ENCODE data around the gene RPRML.
"Not testable (repeated sequence)": the region's sequence is repeated elsewhere in the genome, so short reads cannot be mapped to it uniquely, and the experiment has no call there.

The RPRML gene

DNA sequence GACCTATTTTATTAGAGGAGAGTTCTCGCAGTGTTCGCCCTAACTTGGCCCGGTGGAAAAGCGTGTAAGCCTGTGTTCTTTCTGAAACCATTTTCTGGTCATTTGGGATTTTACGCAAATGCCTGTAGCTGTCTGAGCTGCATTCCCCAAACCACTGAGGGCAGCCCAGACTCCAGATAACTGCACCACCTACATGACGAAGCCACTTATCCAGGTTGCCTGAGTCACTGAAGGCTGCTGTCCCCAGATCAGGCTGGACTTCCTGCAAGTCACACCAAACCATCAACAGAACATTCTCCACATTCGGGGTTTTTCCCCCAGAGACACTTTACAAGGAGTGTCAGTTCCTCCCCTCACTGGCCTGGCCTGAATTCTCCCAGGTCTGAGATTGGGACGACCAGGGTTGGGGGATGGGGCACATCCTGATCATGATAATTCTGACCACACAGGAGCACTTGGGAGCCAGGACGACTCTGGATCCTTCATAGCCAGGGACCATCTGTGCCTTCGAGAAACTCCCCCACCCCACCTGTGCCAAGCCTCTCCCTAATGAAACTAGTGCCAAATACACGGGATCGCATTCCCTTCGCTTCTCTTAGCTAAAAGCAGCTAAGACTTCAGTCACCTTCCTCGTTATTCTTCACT lies 2.3 kb downstream of the RPRML start:
- DNase-seq (ENCODE audit: low read depth in 1 of 2, low spot score in 1 of 2) = no peak

DNA sequence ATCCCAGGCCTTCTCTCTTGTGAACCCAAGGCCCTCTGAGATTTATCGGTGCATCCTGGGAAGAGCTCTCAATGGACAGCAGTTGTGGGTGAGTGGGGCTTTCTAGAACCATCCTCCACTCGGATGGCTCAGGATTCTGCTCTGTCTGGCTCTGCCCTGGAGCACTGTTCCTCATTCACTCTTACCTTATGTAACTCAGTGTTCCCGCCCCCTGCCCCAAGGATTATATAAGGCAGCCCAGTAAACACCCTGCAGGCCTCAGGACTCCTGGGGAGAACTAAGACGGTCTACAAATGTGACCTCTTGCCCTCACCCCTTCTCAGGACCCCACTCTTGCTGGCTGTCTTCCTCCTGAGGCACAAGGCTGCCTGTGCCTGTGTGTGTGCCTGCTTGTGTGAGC lies 3.8 kb downstream of the RPRML start:
- DNase-seq (ENCODE audit: low read depth in 1 of 2, low spot score in 1 of 2) = no peak

DNA sequence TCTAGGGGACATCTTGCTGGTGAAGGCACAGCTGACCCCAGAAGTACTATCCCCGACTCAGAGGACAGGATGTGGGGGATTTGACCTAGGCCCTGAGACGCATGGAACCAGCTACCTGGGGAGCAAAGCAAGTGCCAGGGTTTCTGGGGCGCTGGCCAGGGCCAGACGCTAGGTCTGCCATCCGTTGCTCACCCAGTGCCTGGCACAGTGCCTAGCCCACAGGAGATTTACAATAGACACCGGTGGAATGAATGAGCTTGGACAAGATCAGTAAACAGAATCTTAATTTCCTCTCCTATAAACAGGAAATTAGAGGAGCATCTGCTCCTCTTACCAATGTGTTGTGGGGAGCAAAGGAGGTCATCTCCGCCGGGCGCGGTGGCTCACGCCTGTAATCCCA lies 5.0 kb downstream of the RPRML start:
- no peak for DNase-seq (ENCODE audit: low read depth in 1 of 2, low spot score in 1 of 2)

DNA sequence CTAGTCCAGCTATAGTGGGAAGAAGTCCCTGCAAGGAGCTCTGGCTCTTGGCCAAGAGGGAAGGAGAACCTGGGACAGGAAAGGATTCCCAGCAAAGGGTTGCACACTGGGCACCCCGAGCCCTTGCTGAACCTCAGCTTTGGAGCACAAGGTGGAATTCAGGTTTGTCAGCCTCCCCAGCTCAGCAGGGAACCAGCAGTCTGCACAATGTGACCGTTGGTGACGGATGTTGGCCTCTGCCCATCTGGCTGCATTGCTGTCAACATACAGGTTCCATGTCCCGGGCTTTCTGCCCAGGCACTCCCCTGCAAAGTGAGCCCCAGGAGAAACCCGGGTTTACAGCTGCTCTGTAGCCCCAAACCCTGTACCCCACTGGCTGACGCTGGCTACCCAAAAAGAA lies 6.7 kb downstream of the RPRML start:
- no peak for DNase-seq (ENCODE audit: low read depth in 1 of 2, low spot score in 1 of 2)

DNA sequence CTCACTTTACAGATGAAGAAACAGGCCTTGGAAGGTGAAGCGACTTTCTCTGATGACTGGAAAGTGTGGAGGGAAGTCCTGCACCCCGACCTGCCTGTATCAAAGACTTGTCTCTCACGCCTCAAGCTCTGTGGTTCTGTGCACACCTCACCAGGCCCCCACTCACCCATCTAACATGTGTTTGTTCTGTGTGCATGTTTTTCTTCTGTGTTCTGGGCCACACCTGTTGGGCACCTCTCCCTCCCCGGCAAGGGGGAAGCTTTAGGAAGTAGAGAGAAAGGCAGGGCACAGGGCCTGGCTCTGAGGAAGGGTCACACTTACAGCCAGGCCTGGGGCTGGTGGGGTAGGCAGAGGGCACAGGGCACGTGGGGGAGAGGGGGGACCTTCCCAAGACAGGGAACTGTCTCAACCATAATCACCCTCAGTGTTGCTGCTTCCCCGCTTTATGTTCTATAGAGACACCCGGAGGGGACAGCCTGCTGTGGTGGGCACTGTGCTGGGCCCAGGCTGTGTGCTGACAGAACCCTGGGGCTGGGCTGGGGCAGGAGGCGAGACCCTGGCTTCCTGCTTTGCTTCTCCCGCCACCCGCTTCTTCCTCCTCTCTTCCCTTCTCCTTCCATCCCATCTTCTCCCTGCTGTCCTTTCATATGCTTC lies 7.3 kb downstream of the RPRML start:
- DNase-seq (ENCODE audit: low read depth in 1 of 2, low spot score in 1 of 2) = no peak

DNA sequence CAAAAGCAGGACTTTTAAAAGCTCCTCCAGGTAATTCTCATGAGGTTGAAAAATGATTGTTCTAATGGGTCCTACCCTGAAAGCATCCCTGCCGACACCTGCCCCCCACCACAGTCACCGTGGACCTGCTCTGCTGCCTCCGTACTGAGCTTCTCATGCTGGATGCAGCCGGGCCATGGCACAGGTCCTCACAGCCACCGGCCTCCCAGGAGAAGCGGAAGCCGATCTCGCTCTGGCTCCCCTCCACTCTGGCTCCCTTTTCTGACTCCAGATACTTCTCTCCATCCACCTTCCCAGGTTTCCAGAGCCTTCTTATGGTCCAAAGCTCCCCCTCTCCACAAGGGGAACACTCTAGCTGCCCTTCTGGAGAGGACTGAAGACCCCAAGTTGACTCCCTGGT lies 10.2 kb downstream of the RPRML start:
- DNase-seq (ENCODE audit: low read depth in 1 of 2, low spot score in 1 of 2) = no peak

DNA sequence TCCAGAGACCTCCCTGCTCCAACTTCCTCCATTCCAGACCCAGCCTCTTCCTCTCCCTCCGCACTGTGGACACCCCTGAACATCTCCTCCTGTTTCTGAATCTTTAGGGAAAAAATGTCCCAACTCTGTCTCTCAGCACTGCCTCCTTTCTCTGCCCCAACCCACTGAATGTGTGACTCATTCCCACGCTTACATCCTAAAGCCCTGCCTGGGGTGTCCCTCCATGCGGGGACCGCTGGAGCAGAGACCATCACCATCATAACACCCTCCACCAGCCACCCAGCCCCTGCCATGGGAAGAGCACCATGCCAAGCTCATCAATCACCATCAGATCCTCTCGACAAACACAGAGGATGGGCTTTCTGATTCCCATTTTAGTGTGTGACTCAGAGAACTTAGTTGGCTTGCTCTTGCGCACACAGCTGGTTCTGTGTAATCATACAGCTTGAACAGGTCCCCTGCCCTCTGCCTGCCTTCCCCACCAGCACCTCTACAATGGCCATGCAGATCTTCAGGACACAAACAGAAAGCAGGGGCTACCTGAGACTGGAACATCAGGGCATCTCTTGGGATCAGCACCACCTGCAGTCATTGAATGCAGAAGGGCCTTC lies 10.7 kb downstream of the RPRML start:
- DNase-seq (ENCODE audit: low read depth in 1 of 2, low spot score in 1 of 2) = no peak

DNA sequence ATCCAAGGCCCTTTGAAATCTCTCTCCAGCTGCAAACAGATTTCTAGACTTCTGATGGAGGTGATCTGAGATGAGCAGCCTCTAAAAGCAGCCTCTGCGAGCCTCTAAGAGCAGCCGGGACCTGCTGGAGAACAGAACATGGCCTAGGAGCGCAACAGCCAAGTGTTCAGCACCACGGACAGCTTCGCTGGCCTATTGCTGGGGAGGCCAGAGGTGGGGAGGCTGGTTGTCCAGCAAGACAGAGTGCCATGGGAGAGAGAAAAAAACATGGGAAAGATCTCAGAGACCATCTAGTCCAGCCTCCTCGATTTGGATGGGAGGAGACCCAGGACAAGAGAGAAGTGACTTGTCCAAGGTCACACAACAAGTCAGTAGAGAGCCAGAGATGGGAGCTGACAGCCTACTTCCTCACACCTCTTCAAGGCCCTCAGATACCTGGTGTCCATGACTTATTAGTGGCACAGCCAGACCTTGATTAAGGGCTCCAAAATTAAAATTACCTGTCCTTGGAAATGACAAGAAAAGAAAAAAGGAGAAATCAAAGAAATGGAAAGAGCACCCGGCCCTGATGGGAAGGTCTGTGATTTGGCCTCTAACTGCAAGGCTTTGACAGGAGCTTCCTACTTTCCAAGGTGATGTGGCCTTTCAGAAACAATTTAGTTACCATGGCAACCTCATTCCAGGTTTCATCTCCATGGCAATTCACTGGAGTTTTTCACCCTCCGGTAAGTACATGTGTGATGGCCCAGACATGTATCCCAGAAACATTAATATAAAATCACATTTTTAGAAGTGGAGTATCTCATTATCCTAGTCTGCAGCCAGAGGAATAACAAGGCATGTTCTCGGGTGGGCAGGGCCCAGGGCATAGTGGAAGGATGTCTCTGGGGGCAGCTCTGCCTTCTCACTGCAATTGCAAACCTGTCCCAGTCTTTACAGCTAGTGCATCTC lies 14.5 kb downstream of the RPRML start:
- DNase-seq (ENCODE audit: low read depth in 1 of 2, low spot score in 1 of 2) = no peak

DNA sequence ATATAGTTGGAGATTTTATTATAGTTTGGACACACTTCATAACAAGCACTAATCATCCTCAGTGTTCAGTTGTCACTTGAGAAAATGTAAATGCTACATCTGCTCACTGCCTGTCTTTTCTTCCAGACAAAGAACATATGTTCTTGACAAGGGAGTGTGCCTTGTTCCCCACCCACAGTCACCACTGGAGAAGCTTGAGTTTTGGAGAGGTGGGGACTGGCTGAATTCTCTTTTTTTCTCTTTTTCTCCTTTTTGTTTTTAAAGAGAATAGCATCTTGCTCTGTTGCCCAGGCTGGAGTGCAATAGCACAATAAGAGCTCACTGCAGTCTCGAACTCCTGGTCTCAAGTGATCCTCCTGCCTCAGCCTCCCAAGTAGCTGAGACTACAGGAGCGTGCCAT lies 15.5 kb downstream of the RPRML start:
- no peak for DNase-seq (ENCODE audit: low read depth in 1 of 2, low spot score in 1 of 2)

DNA sequence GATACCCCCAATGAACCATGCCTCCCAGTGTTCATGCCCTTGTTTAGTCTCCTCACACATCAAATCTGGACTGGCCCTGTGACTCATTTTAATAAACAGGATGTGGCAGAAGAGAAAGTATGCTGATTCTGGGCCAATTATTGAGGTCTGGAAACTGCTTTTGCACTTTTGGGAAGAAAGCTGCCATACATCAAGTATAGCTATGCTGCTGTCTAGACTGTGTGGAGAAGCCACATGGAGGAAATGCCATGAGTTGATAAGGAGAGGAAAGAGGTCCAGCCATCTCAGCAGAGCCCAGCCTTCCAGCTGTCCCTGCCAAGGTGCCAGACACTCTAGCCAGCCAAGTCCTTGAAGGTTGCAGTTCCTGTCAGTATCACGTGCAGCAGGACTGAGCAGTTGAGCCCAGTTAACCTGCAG lies 16.7 kb downstream of the RPRML start:
- no peak for DNase-seq (ENCODE audit: low read depth in 1 of 2, low spot score in 1 of 2)

DNA sequence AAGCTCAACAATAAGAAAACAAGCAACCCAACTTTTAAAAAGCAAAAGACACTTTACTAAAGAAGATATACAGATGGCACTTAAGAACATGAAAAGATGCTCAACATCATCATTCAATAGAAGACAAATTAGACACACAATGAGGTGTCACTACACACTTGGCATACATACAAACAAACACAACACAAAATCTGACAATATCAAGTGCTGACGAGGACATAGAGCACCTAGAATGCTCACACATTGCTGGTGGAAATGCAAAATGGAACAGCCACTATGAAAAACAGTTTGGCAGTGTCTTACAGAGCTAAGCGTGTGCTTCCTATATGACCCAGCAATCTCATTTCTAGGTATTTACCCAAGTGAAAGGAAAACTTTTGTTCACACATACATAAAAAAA lies 18.9 kb downstream of the RPRML start:
- DNase-seq (ENCODE audit: low read depth in 1 of 2, low spot score in 1 of 2) = no peak

DNA sequence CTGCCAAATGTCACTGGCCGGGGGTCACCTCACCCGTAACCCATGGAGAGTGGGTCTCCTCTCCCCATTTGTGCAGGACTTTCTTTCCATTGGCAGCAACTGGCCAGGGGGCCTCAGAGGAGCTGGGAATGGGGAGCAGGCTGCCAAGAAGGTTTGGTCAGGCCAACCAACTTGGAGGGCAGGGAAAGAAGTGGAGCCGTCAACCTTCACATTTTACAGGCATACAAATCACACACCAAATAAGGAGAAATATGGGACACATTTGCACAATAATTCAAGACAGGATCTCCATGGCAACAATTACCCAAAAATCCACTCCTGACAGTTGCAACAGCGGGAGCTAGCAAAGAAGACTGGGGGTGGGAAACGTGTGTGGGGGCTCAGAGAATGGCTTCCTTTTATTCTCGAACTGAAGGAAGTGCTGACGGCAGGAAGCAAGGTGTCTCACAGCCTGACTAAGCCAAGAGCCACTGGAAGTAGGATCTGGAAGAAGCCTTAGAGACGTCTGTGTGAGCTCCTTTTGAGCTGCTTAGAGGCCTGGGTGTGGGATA lies 20.9 kb downstream of the RPRML start:
- no peak for DNase-seq (ENCODE audit: low read depth in 1 of 2, low spot score in 1 of 2)

DNA sequence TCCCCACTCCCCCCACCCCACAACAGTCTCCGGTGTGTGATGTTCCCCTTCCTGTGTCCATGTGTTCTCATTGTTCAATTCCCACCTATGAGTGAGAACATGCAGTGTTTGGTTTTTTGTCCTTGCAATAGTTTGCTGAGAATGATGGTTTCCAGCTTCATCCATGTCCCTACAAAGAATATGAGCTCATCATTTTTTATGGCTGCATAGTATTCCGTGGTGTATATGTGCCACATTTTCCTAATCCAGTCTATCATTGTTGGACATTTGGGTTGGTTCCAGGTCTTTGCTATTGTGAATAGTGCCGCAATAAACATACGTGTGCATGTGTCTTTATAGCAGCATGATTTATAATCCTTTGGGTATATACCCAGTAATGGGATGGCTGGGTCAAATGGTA lies 25.9 kb downstream of the RPRML start:
- not testable (repeated sequence) for DNase-seq (ENCODE audit: low read depth in 1 of 2, low spot score in 1 of 2)

DNA sequence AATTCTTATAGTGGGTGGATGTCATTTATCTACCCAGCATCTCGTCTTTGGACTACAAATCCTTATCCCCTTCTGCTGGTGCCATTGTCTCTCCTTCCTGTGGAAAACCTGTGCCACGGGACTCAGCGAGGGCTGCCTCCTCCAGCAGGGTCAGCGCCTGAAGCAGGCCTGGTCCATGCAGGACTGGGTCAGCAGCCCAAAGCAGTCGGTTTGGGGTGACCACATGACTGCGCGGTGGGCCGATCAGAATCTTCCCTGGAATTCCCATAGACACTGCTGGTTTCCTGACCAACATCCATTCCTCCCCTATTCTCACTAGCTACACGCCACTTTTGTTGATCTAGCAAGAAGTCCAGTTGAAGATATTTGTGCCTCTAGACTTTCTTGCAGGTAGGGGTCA lies 26.9 kb downstream of the RPRML start:
- DNase-seq (ENCODE audit: low read depth in 1 of 2, low spot score in 1 of 2) = no peak

DNA sequence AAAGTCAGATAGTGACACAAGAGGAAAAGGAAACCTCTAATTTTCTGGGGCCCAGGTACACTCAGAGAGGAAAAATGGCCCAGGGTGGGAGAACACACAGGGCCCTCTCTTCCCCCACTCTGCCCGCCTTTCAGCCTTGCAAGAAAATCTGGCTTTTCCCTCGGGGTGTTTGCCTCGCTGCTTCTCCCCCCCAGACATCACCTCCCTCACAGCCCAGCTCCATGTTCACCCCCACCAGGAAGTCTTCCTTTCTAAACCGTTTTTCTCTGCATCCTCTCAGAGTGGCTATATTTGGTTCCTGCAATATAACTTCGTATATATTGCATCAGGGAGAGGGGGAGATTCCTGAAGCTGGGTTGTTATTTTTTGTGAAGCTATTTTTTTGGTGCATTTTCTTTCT lies 27.3 kb downstream of the RPRML start:
- DNase-seq (ENCODE audit: low read depth in 1 of 2, low spot score in 1 of 2) = no peak

DNA sequence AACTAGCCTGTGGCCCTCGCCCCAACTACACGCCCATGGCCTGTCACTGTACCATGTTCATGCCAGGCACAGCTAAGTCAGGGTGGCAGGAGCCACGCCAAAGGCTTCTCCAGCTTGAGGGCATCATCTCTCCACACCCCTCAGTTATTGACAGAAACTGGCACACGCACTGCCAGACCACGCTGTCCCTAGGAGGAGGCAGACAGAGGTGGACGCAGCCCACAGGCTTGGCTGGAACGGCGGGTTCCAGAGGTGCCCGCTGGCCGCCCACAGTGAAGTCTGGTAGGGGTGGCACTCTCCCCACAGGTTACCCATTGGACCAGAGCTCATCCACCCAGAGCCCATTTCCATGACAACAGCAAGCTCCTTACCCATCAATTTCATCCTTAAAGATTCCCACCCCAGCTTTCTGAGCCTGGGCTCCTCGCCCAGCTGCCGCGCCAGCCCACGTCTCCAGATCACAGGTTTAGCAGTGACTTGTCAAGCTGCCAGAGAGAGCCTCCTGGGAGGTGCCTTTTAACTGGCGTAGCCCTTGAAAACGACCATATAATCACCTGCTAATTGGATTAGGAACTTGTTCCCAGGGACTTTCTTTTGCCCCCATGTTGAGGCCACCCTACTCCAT lies 27.9 kb downstream of the RPRML start:
- no peak for DNase-seq (ENCODE audit: low read depth in 1 of 2, low spot score in 1 of 2)

DNA sequence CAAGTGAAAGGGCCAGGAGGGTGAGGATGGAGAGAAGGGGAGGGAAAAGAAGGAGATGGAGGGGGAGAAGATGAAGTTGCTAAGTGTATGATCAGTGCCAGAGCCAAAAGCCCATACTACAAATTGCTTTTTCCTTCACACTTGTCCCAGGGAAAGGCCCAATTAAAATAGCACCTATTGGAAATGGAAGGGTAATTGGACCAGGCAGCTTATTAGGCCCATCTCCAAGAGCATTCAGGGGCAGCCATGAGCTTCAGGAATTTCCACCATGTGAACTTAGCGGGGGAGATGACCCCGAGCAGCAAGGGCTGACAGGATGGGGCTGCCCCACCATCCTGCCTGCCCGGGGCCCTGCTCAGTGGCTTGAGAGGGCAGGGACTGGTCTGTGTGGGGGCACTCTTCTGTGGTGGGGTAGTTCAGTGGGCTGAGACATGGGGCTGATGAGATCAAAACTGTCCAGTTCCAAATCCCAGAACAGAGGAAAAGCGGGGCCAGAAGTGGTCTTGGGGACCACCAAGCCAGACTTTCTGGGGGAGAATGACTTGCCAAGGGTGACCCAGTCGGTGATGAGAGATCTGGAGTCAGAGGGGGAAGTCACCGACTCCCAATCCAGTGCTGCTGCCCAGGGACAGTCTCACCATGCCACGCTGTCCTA lies 28.6 kb downstream of the RPRML start:
- DNase-seq (ENCODE audit: low read depth in 1 of 2, low spot score in 1 of 2) = no peak

DNA sequence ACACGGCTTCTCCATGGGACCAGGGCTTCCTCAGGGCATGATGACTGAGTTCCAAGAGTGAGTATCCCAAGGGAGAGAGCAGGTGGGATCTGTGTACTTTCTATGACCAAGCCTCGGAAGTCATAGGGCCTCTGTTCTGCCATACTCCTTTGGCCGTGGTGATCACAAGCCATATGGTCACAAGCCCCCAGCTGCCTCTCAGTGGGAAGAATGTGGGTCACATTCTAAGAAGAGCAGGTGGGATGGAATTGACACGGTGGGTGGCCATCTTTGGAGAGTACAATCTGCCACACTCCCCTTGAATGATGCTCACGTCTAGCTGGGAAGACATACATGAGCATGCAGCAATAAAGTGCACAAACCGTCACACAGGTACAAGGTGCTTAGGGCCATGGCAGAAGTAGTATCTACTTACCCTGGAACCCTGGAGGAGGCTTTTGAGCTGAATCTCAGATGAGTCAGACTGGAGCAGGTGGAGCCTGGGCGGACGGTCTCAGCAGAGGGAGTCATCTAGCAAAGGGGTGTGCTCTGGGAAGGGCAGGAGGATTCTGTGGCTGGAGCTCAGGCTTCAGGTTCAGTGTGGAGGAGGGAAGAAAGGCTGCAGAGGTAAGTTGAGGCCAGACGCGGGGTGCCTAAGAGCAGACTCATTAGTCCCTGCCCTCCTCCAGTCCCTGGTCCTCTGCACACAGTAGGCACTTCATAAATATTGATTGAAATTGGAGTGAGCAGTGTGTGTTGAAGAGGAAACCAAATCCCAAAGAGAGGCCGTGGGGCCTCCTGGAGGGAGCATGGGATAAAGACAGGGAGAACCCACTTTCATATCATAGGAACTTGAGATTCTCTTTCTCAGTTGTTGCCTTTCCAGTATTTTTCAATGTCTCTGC lies 29.5 kb downstream of the RPRML start:
- no peak for DNase-seq (ENCODE audit: low read depth in 1 of 2, low spot score in 1 of 2)

DNA sequence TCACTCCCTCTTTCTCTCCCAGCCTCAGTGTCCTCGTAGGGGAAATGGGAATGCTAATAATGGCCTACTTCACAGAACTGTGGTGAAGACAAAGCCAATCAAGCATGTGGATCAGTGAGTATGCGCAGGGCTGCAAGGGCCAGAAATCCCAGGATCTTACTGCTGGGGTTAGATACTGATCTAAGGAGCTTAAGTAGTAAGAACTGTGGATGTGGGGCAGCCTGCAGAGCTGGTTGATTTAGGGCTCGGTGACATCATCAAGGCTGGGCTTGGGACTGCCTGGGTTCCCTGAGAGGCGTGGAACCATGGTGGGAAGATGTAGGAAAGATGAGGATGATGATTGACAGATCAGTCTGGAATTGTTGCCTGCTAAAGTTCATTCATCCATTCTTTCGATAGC lies 30.5 kb downstream of the RPRML start:
- no peak for DNase-seq (ENCODE audit: low read depth in 1 of 2, low spot score in 1 of 2)

Data from activated CD4-positive, alpha-beta T cell treated with anti-CD3 and anti-CD28 coated beads, Interleukin-2, amount 50 U/mL, for 24 hours (primary cell).